Measurements from ENCODE around the gene FPR2. TPM values are rescaled to one million over a fixed set of nuclear protein-coding genes. Genes with fewer than 3 reads are reported as not detected.
"Not testable (repeated sequence)": the region's sequence is repeated elsewhere in the genome, so short reads cannot be mapped to it uniquely, and the experiment has no call there.

FPR2 gene
- total and polyA plus RNA-seq, 2 of the 13 experiments (the other 11 are each of a cell fraction or from before 2014, with no cell fraction given): not detected

- TF ChIP-seq ZBTB33 (CRISPR knock-in tag; IDR thresholded peaks at IDR 0.05): peak; percentile 13; the same call in 1 of the 2 replicates
- peak; percentile 99 for TF ChIP-seq ZNF710 (CRISPR knock-in tag; IDR thresholded peaks at IDR 0.05; ENCODE audit: borderline replicate concordance)
- 0 out of 2 replicates have a peak, but pooled peaks have one; percentile 21 for TF ChIP-seq ZMYM2 (CRISPR knock-in tag; IDR thresholded peaks at IDR 0.05)
- peak; percentile 74 for TF ChIP-seq ZNF614 (CRISPR knock-in tag; IDR thresholded peaks at IDR 0.05; ENCODE audit: borderline replicate concordance)
- 0 out of 2 replicates have a peak, but pooled peaks have one; percentile 38 for TF ChIP-seq ZNF816 (CRISPR knock-in tag; IDR thresholded peaks at IDR 0.05; ENCODE audit: borderline replicate concordance)
- TF ChIP-seq NCOA2 (CRISPR knock-in tag; IDR thresholded peaks at IDR 0.05): peak; percentile 78
- TF ChIP-seq ZNF788 (CRISPR knock-in tag; IDR thresholded peaks at IDR 0.05; ENCODE audit: borderline replicate concordance): peak; percentile 44; the same call in 1 of the 2 replicates
- 0 out of 2 replicates have a peak, but pooled peaks have one; percentile 57 for TF ChIP-seq FOXJ3 (CRISPR knock-in tag; IDR thresholded peaks at IDR 0.05; ENCODE audit: borderline replicate concordance)
- peak; percentile 70; the same call in 1 of the 2 replicates for TF ChIP-seq GATAD2A (CRISPR knock-in tag; IDR thresholded peaks at IDR 0.05)
- TF ChIP-seq GATAD1 (CRISPR knock-in tag; IDR thresholded peaks at IDR 0.05): 0 out of 2 replicates have a peak, but pooled peaks have one; percentile 19
- TF ChIP-seq ETV5 (CRISPR knock-in tag; IDR thresholded peaks at IDR 0.05; ENCODE audit: borderline replicate concordance): peak; percentile 95
- TF ChIP-seq RARA (CRISPR knock-in tag; IDR thresholded peaks at IDR 0.05): peak; percentile 66; the same call in 1 of the 2 replicates
- peak; percentile 29; the same call in 1 of the 2 replicates for TF ChIP-seq CEBPG (CRISPR knock-in tag; IDR thresholded peaks at IDR 0.05)
- TF ChIP-seq TBX2 (CRISPR knock-in tag; IDR thresholded peaks at IDR 0.05; ENCODE audit: borderline replicate concordance): peak; percentile 60; the same call in 1 of the 2 replicates
- not testable (repeated sequence) for TF ChIP-seq SOX13, SOX6 (IDR thresholded peaks at IDR 0.05)
- peak in 1 of 2 experiments; percentile 62; a peak in 2 of 4 replicates for TF ChIP-seq SOX13 (CRISPR knock-in tag; conservative IDR thresholded peaks at IDR 0.05 in 1 of 2, IDR thresholded peaks at IDR 0.05 in 1 of 2)
- TF ChIP-seq DRAP1 (CRISPR knock-in tag; IDR thresholded peaks at IDR 0.05): peak; percentile 44; the same call in 1 of the 2 replicates
- peak; percentile 50; the same call in 1 of the 2 replicates for TF ChIP-seq SOX6 (CRISPR knock-in tag; IDR thresholded peaks at IDR 0.05)
- peak; percentile 68 for TF ChIP-seq ERF (CRISPR knock-in tag; IDR thresholded peaks at IDR 0.05)
- TF ChIP-seq HMGXB3 (CRISPR knock-in tag; IDR thresholded peaks at IDR 0.05; ENCODE audit: borderline replicate concordance): 0 out of 2 replicates have a peak, but pooled peaks have one; percentile 46
- peak; percentile 85 for TF ChIP-seq TEAD3 (CRISPR knock-in tag; optimal IDR thresholded peaks at IDR 0.05; ENCODE audit: borderline replicate concordance)
Observed at GRCh38 chr19:51804789-51805188, 43.8 kb downstream of the FPR2 start (continued).

Data from HepG2 (cell line).